Measurements from ENCODE around the gene ST6GAL1. TPM values are rescaled to one million over a fixed set of nuclear protein-coding genes. Genes with fewer than 3 reads are reported as not detected.

The ST6GAL1 gene
- total and polyA plus RNA-seq, 2 of the 4 experiments (the other 2 are of a cell fraction), result 1.4 to 2.9 TPM

DNA sequence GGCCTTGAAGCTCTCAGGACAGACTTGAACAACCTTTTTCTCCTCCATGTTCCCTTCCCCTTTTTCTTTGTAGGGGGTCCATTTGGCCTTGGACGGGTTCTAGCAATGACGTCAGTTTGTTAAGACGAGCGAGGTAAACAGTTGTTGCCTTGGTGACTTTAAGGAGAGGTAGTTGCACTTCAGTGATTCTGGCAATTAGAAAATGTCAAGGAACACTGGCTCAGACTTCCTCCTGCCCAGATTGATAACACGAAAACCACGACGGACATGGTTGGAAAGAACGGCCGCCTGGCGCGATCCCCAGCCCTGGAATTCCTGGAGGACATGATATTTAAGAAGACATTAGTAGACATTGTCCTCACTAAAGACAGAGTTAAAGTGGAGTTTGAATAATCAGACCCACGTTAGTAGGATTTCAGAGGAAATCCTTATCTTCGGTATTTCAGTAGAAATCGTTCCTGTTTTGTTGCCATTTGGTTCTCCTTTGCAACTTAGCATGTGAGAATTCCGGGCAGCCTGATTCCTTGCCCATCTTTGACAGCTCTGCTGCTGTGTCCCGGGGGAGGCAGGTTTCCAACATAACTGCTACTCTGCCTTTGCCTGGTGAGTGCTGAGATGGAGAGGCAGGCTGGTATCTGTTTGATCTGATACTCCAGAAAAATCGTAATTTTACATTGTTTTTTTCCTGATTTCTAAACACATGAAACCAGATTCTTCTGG, 87.3 kb downstream of the ST6GAL1 start:
- Histone ChIP-seq H3K9me3 (ENCODE audit: control insufficient read depth, insufficient read depth, low read length) (no peaks in the 10 kb centered on the region), H2BK15ac (ENCODE audit: low read depth, low read length) (no peak overlapping the region), H3K4me3 (ENCODE audit: insufficient read depth, low read depth, low read length) (no peak overlapping the region), H3K4ac (ENCODE audit: low read depth, low read length) (no peak overlapping the region), H2BK20ac (ENCODE audit: low read depth, low read length) (no peak overlapping the region), H4K8ac (ENCODE audit: low read depth in 2 of 2, low read length in 2 of 2) (no peak overlapping the region), H4K20me1 (ENCODE audit: insufficient read depth, low read length) (no peaks in the 10 kb centered on the region), H3K18ac (ENCODE audit: low read depth, low read length) (no peak overlapping the region), H3K14ac (replicated peaks; ENCODE audit: low read depth, low read length) (no peak overlapping the region), H3K79me1 (ENCODE audit: low read depth in 1 of 2, low read length in 2 of 2) (no peaks in the 10 kb centered on the region), H3K27me3 (ENCODE audit: control insufficient read depth, insufficient read depth, low read length) (no peaks in the 10 kb centered on the region), H3K9me1 (ENCODE audit: insufficient read depth, low read length) (no peaks in the 10 kb centered on the region), H3K4me1 (ENCODE audit: control insufficient read depth, insufficient read depth, low read length) (peaks cover 6% of the 10 kb centered on the region; the same call in 1 of the 2 replicates), H4K5ac (ENCODE audit: low read depth, low read length) (no peak overlapping the region), H2BK120ac (ENCODE audit: low read depth, low read length) (no peak overlapping the region), H2AFZ (replicated peaks; ENCODE audit: low read length, poor library complexity) (no peak overlapping the region), H3K36me3 (ENCODE audit: control insufficient read depth, insufficient read depth, low read length) (no peaks in the 10 kb centered on the region), H2AK5ac (ENCODE audit: low read depth, low read length) (no peak overlapping the region), H3K23ac (ENCODE audit: low read depth, low read length) (no peak overlapping the region), H3K9ac (ENCODE audit: low read depth, low read length) (no peak overlapping the region), H3K56ac (ENCODE audit: extremely low read depth, insufficient read depth, low read length) (no peak overlapping the region), H3K4me2 (ENCODE audit: low read depth, low read length) (no peak overlapping the region), H2AK9ac (replicated peaks; ENCODE audit: low read depth, low read length, poor library complexity) (no peak overlapping the region), H2BK5ac (ENCODE audit: low read depth, low read length, poor library complexity, severe bottlenecking) (no peak overlapping the region), H4K91ac (ENCODE audit: insufficient read depth, low read depth, low read length) (no peak overlapping the region), H3K27ac (ENCODE audit: insufficient read depth, low read length) (no peak overlapping the region)
- POLR2A ChIA-PET (ENCODE audit: unreplicated experiment), result no interaction called here
- in situ Hi-C loops (cut with MboI; ENCODE audit: low sequenced_read_pairs) (no loop called here), intact Hi-C loops (cut with micrococcal nuclease) (no loop called here), dilution Hi-C loops (cut with HindIII; ENCODE audit: low sequenced_read_pairs, unreplicated experiment) (no loop called here)
- DNase-seq (no peak), ATAC-seq (ENCODE audit: low read depth) (no peak)
- no TSS peak for BruUV-seq (replicated peaks)
- 93% methylated on average over 3 of the region's 17 CpGs; no CpG with 5 or more reads in 1 of the 2 experiments for WGBS, 2 experiments (ENCODE audit: extremely low coverage in 2 of 2, insufficient read length in 1 of 2)
- TF ChIP-seq FOS (IDR thresholded peaks at IDR 0.05; ENCODE audit: low read depth, low read length), result no peak
- no peak for TF ChIP-seq RAD21 (IDR thresholded peaks at IDR 0.05; ENCODE audit: low read length)
- TF ChIP-seq SMC3 (IDR thresholded peaks at IDR 0.05; ENCODE audit: low read depth, low read length), result no peak
- TF ChIP-seq MXI1 (IDR thresholded peaks at IDR 0.05; ENCODE audit: borderline replicate concordance, low read depth, low read length), result no peak
- no peak for TF ChIP-seq RFX5 (IDR thresholded peaks at IDR 0.05; ENCODE audit: low read depth, low read length)
- no peak for TF ChIP-seq NFE2L2 (IDR thresholded peaks at IDR 0.05; ENCODE audit: low read depth, low read length)
- TF ChIP-seq, protein P1, sequence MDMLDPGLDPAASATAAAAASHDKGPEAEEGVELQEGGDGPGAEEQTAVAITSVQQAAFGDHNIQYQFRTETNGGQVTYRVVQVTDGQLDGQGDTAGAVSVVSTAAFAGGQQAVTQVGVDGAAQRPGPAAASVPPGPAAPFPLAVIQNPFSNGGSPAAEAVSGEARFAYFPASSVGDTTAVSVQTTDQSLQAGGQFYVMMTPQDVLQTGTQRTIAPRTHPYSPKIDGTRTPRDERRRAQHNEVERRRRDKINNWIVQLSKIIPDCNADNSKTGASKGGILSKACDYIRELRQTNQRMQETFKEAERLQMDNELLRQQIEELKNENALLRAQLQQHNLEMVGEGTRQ (IDR thresholded peaks at IDR 0.05; ENCODE audit: low read depth, low read length), result no peak
- no peak for TF ChIP-seq MAFK (IDR thresholded peaks at IDR 0.05; ENCODE audit: low read depth, low read length)
- TF ChIP-seq CHD1 (IDR thresholded peaks at IDR 0.05; ENCODE audit: low read depth, low read length), result no peak
- no peak for TF ChIP-seq RCOR1 (IDR thresholded peaks at IDR 0.05; ENCODE audit: insufficient replicate concordance, low read length)
- no peak for TF ChIP-seq POLR2A (IDR thresholded peaks at IDR 0.05; ENCODE audit: low read depth, low read length)
- no peak for TF ChIP-seq BHLHE40 (IDR thresholded peaks at IDR 0.05; ENCODE audit: low read depth, low read length)
- TF ChIP-seq MAZ (IDR thresholded peaks at IDR 0.05; ENCODE audit: borderline replicate concordance, low read depth, low read length), result no peak
- TF ChIP-seq, protein P2, sequence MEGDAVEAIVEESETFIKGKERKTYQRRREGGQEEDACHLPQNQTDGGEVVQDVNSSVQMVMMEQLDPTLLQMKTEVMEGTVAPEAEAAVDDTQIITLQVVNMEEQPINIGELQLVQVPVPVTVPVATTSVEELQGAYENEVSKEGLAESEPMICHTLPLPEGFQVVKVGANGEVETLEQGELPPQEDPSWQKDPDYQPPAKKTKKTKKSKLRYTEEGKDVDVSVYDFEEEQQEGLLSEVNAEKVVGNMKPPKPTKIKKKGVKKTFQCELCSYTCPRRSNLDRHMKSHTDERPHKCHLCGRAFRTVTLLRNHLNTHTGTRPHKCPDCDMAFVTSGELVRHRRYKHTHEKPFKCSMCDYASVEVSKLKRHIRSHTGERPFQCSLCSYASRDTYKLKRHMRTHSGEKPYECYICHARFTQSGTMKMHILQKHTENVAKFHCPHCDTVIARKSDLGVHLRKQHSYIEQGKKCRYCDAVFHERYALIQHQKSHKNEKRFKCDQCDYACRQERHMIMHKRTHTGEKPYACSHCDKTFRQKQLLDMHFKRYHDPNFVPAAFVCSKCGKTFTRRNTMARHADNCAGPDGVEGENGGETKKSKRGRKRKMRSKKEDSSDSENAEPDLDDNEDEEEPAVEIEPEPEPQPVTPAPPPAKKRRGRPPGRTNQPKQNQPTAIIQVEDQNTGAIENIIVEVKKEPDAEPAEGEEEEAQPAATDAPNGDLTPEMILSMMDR (conservative IDR thresholded peaks at IDR 0.05; ENCODE audit: low read depth, low read length), result no peak
- TF ChIP-seq CEBPB (IDR thresholded peaks at IDR 0.05; ENCODE audit: low read depth, low read length), result no peak
- TF ChIP-seq, protein P3, sequence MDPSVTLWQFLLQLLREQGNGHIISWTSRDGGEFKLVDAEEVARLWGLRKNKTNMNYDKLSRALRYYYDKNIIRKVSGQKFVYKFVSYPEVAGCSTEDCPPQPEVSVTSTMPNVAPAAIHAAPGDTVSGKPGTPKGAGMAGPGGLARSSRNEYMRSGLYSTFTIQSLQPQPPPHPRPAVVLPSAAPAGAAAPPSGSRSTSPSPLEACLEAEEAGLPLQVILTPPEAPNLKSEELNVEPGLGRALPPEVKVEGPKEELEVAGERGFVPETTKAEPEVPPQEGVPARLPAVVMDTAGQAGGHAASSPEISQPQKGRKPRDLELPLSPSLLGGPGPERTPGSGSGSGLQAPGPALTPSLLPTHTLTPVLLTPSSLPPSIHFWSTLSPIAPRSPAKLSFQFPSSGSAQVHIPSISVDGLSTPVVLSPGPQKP (IDR thresholded peaks at IDR 0.05; ENCODE audit: borderline replicate concordance, low read depth, low read length), result no peak
- CTCF ChIA-PET, result no interaction called here
